Measurements from ENCODE around the gene THSD8.

THSD8 gene

DNA sequence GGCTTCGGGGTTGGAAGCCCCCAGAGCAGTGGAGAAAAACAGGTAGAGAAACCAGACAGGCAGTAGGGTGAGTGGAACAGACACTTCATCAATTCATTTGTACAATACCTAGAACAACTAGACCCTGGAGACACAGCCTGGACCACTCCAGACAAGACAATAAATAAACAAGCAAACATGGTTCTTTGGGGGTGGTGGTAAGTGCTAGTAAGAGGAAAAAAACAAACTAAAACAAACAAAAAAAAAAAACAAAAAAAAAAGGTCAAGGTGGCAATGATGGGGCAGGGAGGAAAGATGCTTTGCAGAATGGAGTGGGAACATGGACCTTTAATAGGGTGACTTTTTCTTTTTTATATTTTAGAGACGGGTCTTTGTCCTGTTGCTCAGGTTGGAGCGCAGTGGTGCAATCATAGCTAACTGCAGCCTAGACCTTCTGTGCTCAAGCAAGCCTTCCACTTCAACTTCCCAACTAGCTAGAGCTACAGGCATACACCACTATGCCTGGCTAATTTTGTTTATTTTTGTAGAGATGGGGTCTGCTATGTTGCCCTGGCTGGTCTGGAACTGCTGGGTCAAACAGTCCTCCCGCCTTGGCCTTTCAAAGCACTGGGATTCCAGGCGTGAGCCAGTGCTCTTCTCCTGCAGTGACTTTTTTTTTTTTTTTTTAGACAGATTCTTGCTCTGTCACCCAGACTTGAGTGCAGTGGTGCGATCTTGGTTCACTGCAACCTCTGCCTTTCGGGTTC is 7.5 kb upstream of the THSD8 start (continued):
- TF ChIP-seq ZNF529 (tag by site-specific recombination; IDR thresholded peaks at IDR 0.05; ENCODE audit: insufficient replicate concordance): no peak
- no peak for TF ChIP-seq KLF16 (tag by site-specific recombination; IDR thresholded peaks at IDR 0.05)
- no peak for TF ChIP-seq ZNF610 (tag by site-specific recombination; IDR thresholded peaks at IDR 0.05; ENCODE audit: borderline replicate concordance)
- peak; percentile 69 for TF ChIP-seq ZNF121 (tag by site-specific recombination; IDR thresholded peaks at IDR 0.05)

DNA sequence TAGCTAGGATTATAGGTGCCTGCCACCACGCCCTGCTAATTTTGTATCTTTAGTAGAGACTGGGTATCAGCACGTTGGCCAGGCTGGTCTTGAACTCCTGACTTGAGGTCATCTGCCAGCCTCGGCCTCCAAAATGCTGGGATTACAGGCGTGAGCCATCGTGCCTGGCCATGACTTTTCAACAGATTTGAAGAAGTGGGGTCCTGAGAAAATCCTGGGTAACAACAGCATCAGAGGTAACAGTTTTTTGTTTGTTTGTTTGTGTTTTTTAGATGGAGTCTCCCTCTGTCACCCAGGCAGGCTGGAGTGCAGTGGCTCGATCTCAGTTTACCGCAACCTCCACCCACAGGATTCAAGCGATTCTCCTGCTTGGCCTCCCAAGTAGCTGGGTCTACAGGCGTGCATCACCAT is 6.9 kb upstream of the THSD8 start:
- POLR2A ChIA-PET: interaction anchor here (0.7 to 2.6 kb wide), 5 partner anchors 11 to 1134 kb away, joined by 3 to 12 read pairs (median 4); partner anchors contain the start of gene RNASEH2A
- no peak for TF ChIP-seq ZNF585B (tag by site-specific recombination; IDR thresholded peaks at IDR 0.05)
- CTCF ChIA-PET: interaction anchor here (0.6 to 16.5 kb wide), 6 partner anchors 17 to 77 kb away, joined by 3 to 386 read pairs (median 27); partner anchors contain the start of gene HOOK2
- peaks cover 11% of the 10 kb centered on the region for H3K4me1 ChIP-seq (ENCODE audit: control insufficient read depth, insufficient read depth, low read length)
- H3K36me3 ChIP-seq (ENCODE audit: control insufficient read depth in 2 of 2, insufficient read depth in 1 of 2, low read length in 2 of 2): peaks cover 14 to 20% of the 10 kb centered on the region in 2 experiments; a peak in 2 of 3 replicates
- H3K4me3 ChIP-seq (ENCODE audit: low read depth, low read length): no peak overlapping the region
- no peaks in the 10 kb centered on the region for H3K9me3 ChIP-seq (ENCODE audit: control insufficient read depth, insufficient read depth, low read depth, low read length)
- H3K27ac ChIP-seq (ENCODE audit: extremely low read depth, low read depth, low read length): no peak overlapping the region

DNA sequence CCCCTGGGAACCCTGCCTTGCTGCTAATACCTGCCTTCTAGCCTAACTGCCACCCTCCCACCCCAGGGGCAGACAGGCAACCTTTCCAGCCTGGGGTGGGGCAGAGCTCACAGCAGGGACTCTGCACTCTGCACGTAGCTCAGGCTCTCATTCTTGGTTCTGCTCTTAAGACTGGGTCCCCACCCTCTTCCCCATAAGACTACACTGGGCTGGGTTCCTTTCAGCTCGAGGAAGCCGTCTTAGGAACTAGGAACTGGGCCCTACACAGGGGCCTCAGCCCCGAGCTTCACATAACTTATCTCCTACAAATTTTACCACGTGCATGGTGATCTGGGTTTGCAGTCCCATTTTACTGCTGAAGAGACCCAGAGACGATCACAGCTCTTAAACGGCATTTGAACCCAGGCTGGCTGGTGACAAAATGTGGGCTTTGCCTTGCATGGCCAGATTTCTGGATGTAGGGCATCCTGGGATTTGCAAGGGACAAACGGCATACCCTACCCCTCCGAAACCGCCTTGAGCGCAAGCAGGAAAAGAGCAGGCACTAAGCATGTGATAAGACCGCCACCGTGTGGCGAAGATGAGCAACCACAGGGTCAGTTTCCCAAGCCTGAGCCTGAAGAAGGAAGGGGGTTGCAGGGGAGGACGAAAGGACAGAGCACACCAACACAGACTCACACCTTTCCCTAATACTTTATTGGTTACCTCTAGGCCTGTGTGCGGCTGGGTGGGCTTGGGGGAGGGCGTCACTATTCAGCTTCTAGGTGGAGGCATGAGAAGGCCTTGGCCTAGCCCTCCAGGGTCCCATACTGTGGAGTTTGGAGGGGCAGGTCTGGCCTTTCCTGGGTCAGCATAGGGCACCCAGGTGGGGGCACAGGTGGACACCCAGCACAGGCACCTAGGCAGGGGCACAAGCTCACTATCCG is 5.5 kb upstream of the THSD8 start:
- POLR2A ChIA-PET: interaction anchor here (0.6 to 2.6 kb wide), 8 partner anchors 8 to 126 kb away, joined by 3 to 12 read pairs (median 6); partner anchors contain the start of gene RNASEH2A
- no peak overlapping the region for H3K27ac ChIP-seq (ENCODE audit: extremely low read depth, low read depth, low read length)
- H3K9me3 ChIP-seq (ENCODE audit: control insufficient read depth, insufficient read depth, low read depth, low read length): no peaks in the 10 kb centered on the region
- H3K4me1 ChIP-seq (ENCODE audit: control insufficient read depth, insufficient read depth, low read length): peaks cover 4% of the 10 kb centered on the region
- no peak overlapping the region for H3K4me3 ChIP-seq (ENCODE audit: low read depth, low read length)
- H3K36me3 ChIP-seq (ENCODE audit: control insufficient read depth in 2 of 2, insufficient read depth in 1 of 2, low read length in 2 of 2): peaks cover 14 to 29% of the 10 kb centered on the region in 2 experiments; a peak in 2 of 3 replicates
- CTCF ChIA-PET: interaction anchor here (0.5 to 16.5 kb wide), 34 partner anchors 9 to 1047 kb away, joined by 3 to 386 read pairs (median 4); partner anchors contain the start of genes BEST2, HOOK2 and RNASEH2A
- TF ChIP-seq KLF8 (tag by site-specific recombination; IDR thresholded peaks at IDR 0.05) (peak; percentile 21; the same call in 1 of the 2 replicates), ZSCAN30 (tag by site-specific recombination; IDR thresholded peaks at IDR 0.05) (no peak), ZNF335 (tag by site-specific recombination; conservative IDR thresholded peaks at IDR 0.05) (0 out of 2 replicates have a peak, but pooled peaks have one; percentile 29), HIC1 (tag by site-specific recombination; IDR thresholded peaks at IDR 0.05) (no peak; the same call in 1 of the 2 replicates), ZNF558 (tag by site-specific recombination; IDR thresholded peaks at IDR 0.05) (peak; percentile 25; the same call in 1 of the 2 replicates), ZNF560 (tag by site-specific recombination; IDR thresholded peaks at IDR 0.05; ENCODE audit: borderline replicate concordance) (no peak), KLF16 (tag by site-specific recombination; IDR thresholded peaks at IDR 0.05) (no peak), ZNF76 (tag by site-specific recombination; IDR thresholded peaks at IDR 0.05; ENCODE audit: borderline replicate concordance, low read depth) (peak; percentile 59; the same call in 1 of the 2 replicates), KLF7 (tag by site-specific recombination; IDR thresholded peaks at IDR 0.05; ENCODE audit: borderline replicate concordance) (no peak), FEZF1 (tag by site-specific recombination; IDR thresholded peaks at IDR 0.05) (peak; percentile 71), ZBTB11 (tag by site-specific recombination; conservative IDR thresholded peaks at IDR 0.05; ENCODE audit: low read depth) (peak; percentile 47; the same call in 1 of the 2 replicates), ZSCAN5A (tag by site-specific recombination; IDR thresholded peaks at IDR 0.05) (0 out of 2 replicates have a peak, but pooled peaks have one; percentile 47), ZNF660 (tag by site-specific recombination; IDR thresholded peaks at IDR 0.05) (no peak), KLF1 (tag by site-specific recombination; IDR thresholded peaks at IDR 0.05) (peak; percentile 86)
- TF ChIP-seq, protein P1, sequence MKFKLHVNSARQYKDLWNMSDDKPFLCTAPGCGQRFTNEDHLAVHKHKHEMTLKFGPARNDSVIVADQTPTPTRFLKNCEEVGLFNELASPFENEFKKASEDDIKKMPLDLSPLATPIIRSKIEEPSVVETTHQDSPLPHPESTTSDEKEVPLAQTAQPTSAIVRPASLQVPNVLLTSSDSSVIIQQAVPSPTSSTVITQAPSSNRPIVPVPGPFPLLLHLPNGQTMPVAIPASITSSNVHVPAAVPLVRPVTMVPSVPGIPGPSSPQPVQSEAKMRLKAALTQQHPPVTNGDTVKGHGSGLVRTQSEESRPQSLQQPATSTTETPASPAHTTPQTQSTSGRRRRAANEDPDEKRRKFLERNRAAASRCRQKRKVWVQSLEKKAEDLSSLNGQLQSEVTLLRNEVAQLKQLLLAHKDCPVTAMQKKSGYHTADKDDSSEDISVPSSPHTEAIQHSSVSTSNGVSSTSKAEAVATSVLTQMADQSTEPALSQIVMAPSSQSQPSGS (tag by site-specific recombination; IDR thresholded peaks at IDR 0.05; ENCODE audit: low read depth): no peak
